ENCODE results near the gene CYTH2.

GRCh38 chr19:48502350-48503018, 33.3 kb downstream of the CYTH2 start:
- TF ChIP-seq CTCF (IDR thresholded peaks at IDR 0.05; ENCODE audit: low read length) = no peak
- TF ChIP-seq EZH2 (optimal IDR thresholded peaks at IDR 0.05; ENCODE audit: low read depth, low read length) = no peak

Measured in MM.1S (cell line).